Tibial artery (tissue), 4 donors: Measurements from ENCODE around the gene CALN1.

ENCODE experiments used
- DNase-seq, 2 donors: peaks; one replicate each; pipeline ENCODE4 v3.0.0-alpha.2; 2019
- H3K27ac ChIP-seq, 2 donors: fragments of 200-600 bp; sonication (generic) in 1 of 2; 1 replicate in 1 of 2; 2 replicates in 1 of 2; pipeline ENCODE4 v1.5.1; 2018 to 2019; ENCODE audit warnings: mild to moderate bottlenecking in 1 of 2
- H3K27me3 ChIP-seq, 2 donors: fragments of 200-600 bp; sonication (generic) in 1 of 2; one replicate each; pipeline versions ENCODE4 v1.5.1 to v1.6.0; 2016 to 2019
- H3K36me3 ChIP-seq, 3 donors: fragments of 200-600 bp; sonication (generic) in 2 of 3; one replicate each; pipeline ENCODE4 v1.5.1; 2016 to 2019; ENCODE audit warnings: mild to moderate bottlenecking in 2 of 3
- H3K4me1 ChIP-seq, 4 donors: fragments of 200-600 bp; sonication (generic) in 2 of 4; 1 replicate in 3 of 4; 2 replicates in 1 of 4; pipeline ENCODE4 v1.5.1; 2016 to 2019
- H3K4me3 ChIP-seq, 2 donors: fragments of 200-600 bp; sonication (generic) in 1 of 2; 1 replicate in 1 of 2; 2 replicates in 1 of 2; pipeline ENCODE4 v1.5.1; 2018 to 2019; ENCODE audit warnings: mild to moderate bottlenecking in 2 of 2
- H3K9me3 ChIP-seq, 3 donors: fragments of 200-600 bp; sonication (generic) in 1 of 3; one replicate each; pipeline ENCODE4 v1.5.1; 2016 to 2019
- CTCF ChIP-seq, 2 experiments: fragments of 200-600 bp in 1 of 2; fragments of 450-650 bp in 1 of 2; IDR thresholded peaks; one replicate each; pipeline ENCODE4 v1.5.1; 2017 to 2019; ENCODE audit warnings: antibody characterized with exemption in 2 of 2, mild to moderate bottlenecking in 1 of 2, moderate library complexity in 1 of 2
- intact Hi-C: fragments of 100-400 bp; cut with DNase I; formaldehyde crosslinking; loops from one replicate; pipeline ENCODE4 v1.15.0; 2023; ENCODE audit warnings: low total_unique reads

Gene CALN1

DNA sequence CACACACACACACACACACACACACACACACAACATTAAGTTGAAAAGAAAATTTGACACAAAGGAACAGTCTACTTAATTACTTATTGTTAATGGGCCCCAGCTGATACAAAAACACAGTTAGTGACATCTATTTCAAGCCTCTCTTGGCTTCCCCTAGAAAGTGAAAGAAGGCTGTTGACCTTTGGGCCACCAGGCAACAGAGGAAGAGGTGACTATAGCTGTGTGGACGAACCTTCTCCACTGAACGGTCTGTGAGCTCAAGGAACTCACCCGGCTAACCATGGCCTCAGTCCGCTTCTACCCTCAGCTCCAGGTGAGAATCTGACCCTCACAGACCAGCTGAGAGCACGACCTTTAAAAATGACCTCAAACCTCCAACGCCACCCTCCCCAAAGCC, 32.9 kb upstream of the CALN1 start:
- H3K4me3 ChIP-seq = no peak overlapping the region
- H3K36me3 ChIP-seq = no peaks in the 10 kb centered on the region
- no peaks in the 10 kb centered on the region for H3K4me1 ChIP-seq
- H3K27me3 ChIP-seq = peaks cover 0 to 3% of the 10 kb centered on the region in 2 donors
- DNase-seq = no peak
- no peak for TF ChIP-seq CTCF (IDR thresholded peaks at IDR 0.05)
- no peaks in the 10 kb centered on the region for H3K9me3 ChIP-seq
- intact Hi-C loops = no loop called here
- no peak overlapping the region for H3K27ac ChIP-seq

DNA sequence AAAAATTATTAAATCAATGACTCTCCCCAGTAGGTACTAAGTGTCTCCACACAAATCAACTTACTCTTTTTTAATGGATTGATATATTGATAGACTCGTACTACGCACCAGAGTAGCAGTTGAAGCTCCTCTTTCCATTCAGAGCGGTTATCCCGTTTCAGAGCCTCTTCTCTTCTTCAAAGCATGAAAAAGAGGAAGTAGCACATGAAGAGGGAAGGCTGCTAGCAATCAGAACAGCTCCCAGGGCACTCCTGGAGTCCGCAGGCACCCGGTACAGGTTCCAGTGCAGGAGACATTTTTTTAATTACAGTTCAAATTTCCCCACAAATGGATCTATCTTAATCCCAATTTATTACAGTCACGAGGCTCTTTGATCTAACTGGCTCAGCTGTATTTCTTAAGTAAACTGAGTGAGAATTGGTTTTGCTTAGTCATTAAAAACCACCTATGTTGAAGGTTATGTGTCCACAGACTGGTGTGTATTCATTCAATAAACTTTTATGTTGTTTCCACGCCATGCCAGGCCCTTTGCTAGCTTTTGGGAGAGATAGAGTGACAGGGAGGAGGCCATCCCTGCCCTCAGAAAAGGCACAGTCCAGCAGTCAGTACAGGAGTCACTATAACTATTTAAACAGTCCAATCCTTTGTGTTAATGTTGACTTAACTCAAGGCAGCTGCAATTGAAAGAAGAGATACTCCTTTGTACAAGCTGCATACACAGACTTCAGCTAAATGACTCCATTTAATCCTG, 32.1 kb upstream of the CALN1 start:
- TF ChIP-seq CTCF (IDR thresholded peaks at IDR 0.05) = no peak
- no peak overlapping the region for H3K4me3 ChIP-seq
- no peaks in the 10 kb centered on the region for H3K36me3 ChIP-seq
- no peak overlapping the region for H3K27ac ChIP-seq
- peaks cover 0 to 3% of the 10 kb centered on the region in 2 donors for H3K27me3 ChIP-seq
- no peak for DNase-seq
- intact Hi-C loops = no loop called here
- no peaks in the 10 kb centered on the region for H3K4me1 ChIP-seq
- H3K9me3 ChIP-seq = no peaks in the 10 kb centered on the region

GRCh38 chr7:72441791-72442190, 29.7 kb upstream of the CALN1 start:
- no peak for TF ChIP-seq CTCF (IDR thresholded peaks at IDR 0.05)
- DNase-seq = peak in 1 of 2 donors; percentile 13
- Histone ChIP-seq H3K36me3 (no peaks in the 10 kb centered on the region), H3K4me1 (no peaks in the 10 kb centered on the region), H3K9me3 (no peaks in the 10 kb centered on the region), H3K27ac (no peak overlapping the region), H3K4me3 (no peak overlapping the region), H3K27me3 (peaks cover 0 to 3% of the 10 kb centered on the region in 2 donors)
- intact Hi-C loops = no loop called here

- Histone ChIP-seq H3K9me3 (no peaks in the 10 kb centered on the region), H3K36me3 (no peaks in the 10 kb centered on the region), H3K27ac (no peak overlapping the region), H3K27me3 (no peaks in the 10 kb centered on the region), H3K4me3 (no peak overlapping the region), H3K4me1 (peaks cover 0 to 9% (median 0%) of the 10 kb centered on the region in 4 donors)
- no peak for TF ChIP-seq CTCF (IDR thresholded peaks at IDR 0.05)
- intact Hi-C loops = no loop called here
- DNase-seq = peak in 1 of 2 donors; percentile 15
These were observed 26.4 kb upstream of the CALN1 start for GRCh38 chr7:72438491-72438890.

DNA sequence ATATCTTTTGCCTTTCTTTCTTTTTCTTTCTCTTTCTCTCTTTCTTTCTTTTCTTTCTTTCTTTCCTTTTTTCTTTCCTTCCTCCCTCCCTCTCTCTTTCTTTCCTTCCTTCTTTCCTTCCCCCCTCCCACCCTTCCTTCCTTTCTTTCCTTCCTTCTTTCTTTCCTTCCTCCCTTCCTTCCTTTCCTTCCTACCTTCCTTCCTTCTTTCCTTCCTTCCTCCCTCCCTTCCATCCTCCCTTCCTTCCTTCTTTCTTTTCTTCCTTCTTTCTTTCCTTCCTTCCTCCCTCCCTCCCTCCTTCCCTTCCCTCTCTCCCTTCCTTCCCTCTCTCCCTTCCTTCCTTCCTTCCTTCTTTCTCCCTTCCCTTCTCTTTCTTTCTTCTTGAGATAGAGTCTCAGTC, 25.5 kb upstream of the CALN1 start:
- H3K27ac ChIP-seq = no peak overlapping the region
- intact Hi-C loops = no loop called here
- no peaks in the 10 kb centered on the region for H3K9me3 ChIP-seq
- H3K27me3 ChIP-seq = peaks cover 0 to 3% of the 10 kb centered on the region in 2 donors
- DNase-seq = no peak
- H3K4me3 ChIP-seq = no peak overlapping the region
- TF ChIP-seq CTCF (IDR thresholded peaks at IDR 0.05) = no peak
- no peaks in the 10 kb centered on the region for H3K36me3 ChIP-seq
- H3K4me1 ChIP-seq = peaks cover 0 to 9% (median 0%) of the 10 kb centered on the region in 4 donors
